Endothelial cell (in vitro differentiated cells): ENCODE data around the gene EFNA5. TPM values are rescaled to one million over a fixed set of nuclear protein-coding genes. Genes with fewer than 3 reads are reported as not detected.
"Not testable (repeated sequence)": the region's sequence is repeated elsewhere in the genome, so short reads cannot be mapped to it uniquely, and the experiment has no call there.

Experiments
- DNase-seq: peaks from one replicate; pipeline ENCODE4 v3.0.0; 2021; ENCODE audit warnings: low spot score
- H3K27ac Mint-ChIP-seq: one replicate; pipeline ENCODE4 v1.8.0; 2021; ENCODE audit warnings: mixed read lengths, inconsistent platforms; ENCODE audit not compliant: unreplicated experiment
- H3K27me3 Mint-ChIP-seq: one replicate; pipeline ENCODE4 v1.8.0; 2021; ENCODE audit warnings: mild to moderate bottlenecking, moderate library complexity, mixed read lengths, inconsistent platforms; ENCODE audit not compliant: unreplicated experiment
- H3K36me3 Mint-ChIP-seq: one replicate; pipeline ENCODE4 v1.8.0; 2021; ENCODE audit warnings: mild to moderate bottlenecking, low read depth, mixed read lengths, inconsistent platforms; ENCODE audit not compliant: unreplicated experiment
- H3K4me1 Mint-ChIP-seq: one replicate; pipeline ENCODE4 v1.8.0; 2021; ENCODE audit warnings: mild to moderate bottlenecking, mixed read lengths, inconsistent platforms; ENCODE audit not compliant: unreplicated experiment
- H3K4me3 Mint-ChIP-seq: one replicate; pipeline ENCODE4 v1.8.0; 2021; ENCODE audit warnings: mild to moderate bottlenecking, mixed read lengths, inconsistent platforms; ENCODE audit not compliant: unreplicated experiment
- H3K9me3 Mint-ChIP-seq: one replicate; pipeline ENCODE4 v1.8.0; 2021; ENCODE audit warnings: mixed read lengths, inconsistent platforms; ENCODE audit not compliant: unreplicated experiment
- CTCF ChIP-seq: fragments of 200-600 bp; sonication (generic); IDR thresholded peaks from one replicate; pipeline ENCODE4 v1.5.0; 2021; ENCODE audit warnings: antibody characterized with exemption; ENCODE audit not compliant: unreplicated experiment
- total RNA-seq: library from RNA; stranded (reverse); fragmentation: NEBNext Ultra II Directional; extraction: Animal tissue kit (Norgen Biotek cat#: 25700); gene quantifications from one replicate; pipeline ENCODE4 v1.2.1, GENCODE V29; 2021; ENCODE audit not compliant: unreplicated experiment

The EFNA5 gene
- total RNA-seq, 1 donor from 2014 or later = 8.8 TPM

DNA sequence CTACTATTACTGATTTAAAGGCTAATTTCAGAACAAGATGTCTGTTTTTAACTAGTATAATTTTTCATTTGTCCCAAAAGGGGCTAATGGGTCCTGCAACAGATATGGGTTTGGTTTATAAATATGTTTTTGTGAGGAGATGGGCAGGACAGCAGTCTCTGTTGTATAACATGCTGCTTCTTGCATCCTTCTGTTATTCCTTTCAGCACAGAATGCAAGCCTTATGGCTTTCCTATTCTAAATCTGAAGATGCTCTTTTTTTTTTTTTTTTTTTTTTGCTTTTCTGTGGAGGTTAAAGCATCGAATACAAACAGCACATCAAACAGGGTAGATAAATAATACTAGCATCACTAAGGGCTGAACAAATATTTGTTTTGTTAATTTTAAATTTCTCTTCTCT, 235.7 kb downstream of the EFNA5 start:
- no peaks in the 10 kb centered on the region for H3K36me3 Mint-ChIP-seq
- H3K4me1 Mint-ChIP-seq = no peaks in the 10 kb centered on the region
- no peaks in the 10 kb centered on the region for H3K9me3 Mint-ChIP-seq
- no peak overlapping the region for H3K4me3 Mint-ChIP-seq
- no peak for DNase-seq
- H3K27me3 Mint-ChIP-seq = no peaks in the 10 kb centered on the region
- no peak overlapping the region for H3K27ac Mint-ChIP-seq
- no peak for TF ChIP-seq CTCF

DNA sequence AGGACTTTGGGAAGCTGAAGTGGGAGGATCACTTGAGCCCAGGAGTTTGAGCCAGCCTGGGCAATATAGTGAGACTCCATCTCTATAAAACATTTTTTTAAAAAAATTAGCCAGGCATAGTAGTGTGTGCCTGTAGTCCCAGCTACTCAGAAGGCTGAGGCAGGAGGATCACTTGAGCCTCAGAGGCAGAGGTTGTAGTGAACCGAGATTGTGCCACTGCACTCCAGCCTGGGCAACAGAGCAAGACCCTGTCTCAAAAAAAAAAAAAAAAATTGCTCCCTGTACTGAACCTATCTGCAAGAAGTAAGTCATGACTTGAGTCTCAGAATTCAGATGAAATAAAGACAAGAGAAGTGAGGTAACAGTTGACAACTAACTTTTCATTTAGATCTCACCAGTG, 237.1 kb downstream of the EFNA5 start:
- H3K27ac Mint-ChIP-seq, H3K27me3 Mint-ChIP-seq, DNase-seq, H3K9me3 Mint-ChIP-seq, H3K4me1 Mint-ChIP-seq, H3K36me3 Mint-ChIP-seq, H3K4me3 Mint-ChIP-seq: not testable (repeated sequence)

GRCh38 chr5:107431998-107432397, 238.7 kb downstream of the EFNA5 start:
- no peak for TF ChIP-seq CTCF
- Mint-ChIP-seq H3K4me1 (no peaks in the 10 kb centered on the region), H3K4me3 (no peak overlapping the region), H3K27me3 (no peaks in the 10 kb centered on the region), H3K36me3 (no peaks in the 10 kb centered on the region), H3K27ac (no peak overlapping the region), H3K9me3 (no peaks in the 10 kb centered on the region)
- no peak for DNase-seq

DNA sequence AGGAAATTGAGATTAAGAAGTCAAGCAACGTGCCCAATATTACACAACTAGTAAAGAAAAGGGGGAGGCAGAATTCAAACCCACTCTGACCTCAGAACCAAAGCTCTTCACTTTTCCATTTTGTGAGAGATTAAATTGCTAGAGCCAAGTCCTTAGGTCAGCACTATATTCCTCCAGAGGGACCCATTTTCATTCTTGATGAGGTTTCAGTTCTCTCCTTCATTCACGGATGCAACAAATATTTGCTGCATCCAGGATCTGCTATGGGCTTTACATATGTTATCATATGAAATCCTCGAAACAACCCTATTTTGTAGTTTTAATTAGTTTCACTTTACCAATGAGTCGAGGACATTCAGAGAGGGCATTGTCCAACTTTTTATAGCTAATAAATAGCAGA, 239.2 kb downstream of the EFNA5 start:
- H3K36me3 Mint-ChIP-seq = no peaks in the 10 kb centered on the region
- no peaks in the 10 kb centered on the region for H3K9me3 Mint-ChIP-seq
- H3K4me1 Mint-ChIP-seq = no peaks in the 10 kb centered on the region
- TF ChIP-seq CTCF = no peak
- no peaks in the 10 kb centered on the region for H3K27me3 Mint-ChIP-seq
- H3K27ac Mint-ChIP-seq = no peak overlapping the region
- no peak overlapping the region for H3K4me3 Mint-ChIP-seq
- no peak for DNase-seq

DNA sequence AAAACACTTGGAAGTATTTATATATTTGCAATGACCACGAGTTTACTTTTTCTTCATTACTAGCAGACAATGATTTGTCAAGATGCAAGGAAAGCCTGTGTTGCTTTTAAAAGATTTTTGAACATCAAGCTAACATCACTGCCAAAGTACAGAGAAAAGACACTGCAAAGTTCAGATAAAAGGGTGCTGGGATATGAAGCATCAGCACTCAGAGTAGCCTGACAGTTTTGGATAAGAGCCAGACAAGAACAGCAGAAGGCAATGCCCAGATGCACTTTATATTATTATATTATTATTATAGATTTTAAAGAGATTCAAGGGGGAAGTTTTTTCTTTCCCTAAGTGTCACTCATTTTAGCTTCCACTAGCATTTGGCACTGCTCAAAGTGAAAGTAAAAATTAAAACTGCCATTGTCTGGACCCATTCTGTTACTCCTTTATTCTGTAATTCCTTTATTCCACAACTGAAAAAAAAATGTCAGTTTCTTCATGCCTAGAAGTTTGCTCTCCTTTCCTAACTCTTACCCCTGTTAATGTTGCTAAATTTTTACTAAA, 240.6 kb downstream of the EFNA5 start:
- TF ChIP-seq CTCF = no peak
- H3K4me3 Mint-ChIP-seq = no peak overlapping the region
- H3K9me3 Mint-ChIP-seq = no peaks in the 10 kb centered on the region
- no peaks in the 10 kb centered on the region for H3K4me1 Mint-ChIP-seq
- H3K36me3 Mint-ChIP-seq = no peaks in the 10 kb centered on the region
- DNase-seq = no peak
- H3K27ac Mint-ChIP-seq = no peak overlapping the region
- no peaks in the 10 kb centered on the region for H3K27me3 Mint-ChIP-seq

GRCh38 chr5:107428303-107428813, 242.4 kb downstream of the EFNA5 start:
- no peaks in the 10 kb centered on the region for H3K27me3 Mint-ChIP-seq
- no peaks in the 10 kb centered on the region for H3K36me3 Mint-ChIP-seq
- H3K9me3 Mint-ChIP-seq = no peaks in the 10 kb centered on the region
- no peak for DNase-seq
- H3K4me3 Mint-ChIP-seq = no peak overlapping the region
- H3K4me1 Mint-ChIP-seq = no peaks in the 10 kb centered on the region
- TF ChIP-seq CTCF = no peak
- no peak overlapping the region for H3K27ac Mint-ChIP-seq
